HepG2 (cell line): ENCODE data around the gene FAT2.

Experiments used
- AKAP8 ChIP-seq: sonication (generic); formaldehyde crosslinking; IDR thresholded peaks from 2 replicates; pipeline ENCODE4 v1.5.1; 2020; ENCODE audit warnings: mild to moderate bottlenecking, missing genetic modification reagents
- CTCF ChIP-seq: sonication (generic); formaldehyde crosslinking; IDR thresholded peaks from 2 replicates; pipeline ENCODE4 v1.5.0; 2020; ENCODE audit warnings: mild to moderate bottlenecking, missing genetic modification reagents, moderate library complexity
- NCOA2 ChIP-seq: sonication (generic); formaldehyde crosslinking; IDR thresholded peaks from 2 replicates; pipeline ENCODE4 v1.8.0; 2022; ENCODE audit warnings: inconsistent platforms
- RAD51 ChIP-seq: fragments of 450-650 bp; IDR thresholded peaks from 2 replicates; pipeline ENCODE4 v1.6.1; 2016; ENCODE audit warnings: borderline replicate concordance
- SETDB1 ChIP-seq: sonication (generic); formaldehyde crosslinking; IDR thresholded peaks from 2 replicates; pipeline ENCODE4 v1.5.1; 2020; ENCODE audit warnings: missing genetic modification reagents, mild to moderate bottlenecking, borderline replicate concordance
- ZNF274 ChIP-seq: sonication (generic); formaldehyde crosslinking; IDR thresholded peaks from 2 replicates; pipeline ENCODE4 v1.5.1; 2020; ENCODE audit warnings: mild to moderate bottlenecking, missing genetic modification reagents

GRCh38 chr5:151605559-151605958 lies 14.4 kb upstream of the FAT2 start:
- TF ChIP-seq NCOA2 (CRISPR knock-in tag) (no peak), AKAP8 (no peak), ZNF274 (CRISPR knock-in tag) (no peak), SETDB1 (CRISPR knock-in tag) (no peak), RAD51 (no peak), CTCF (CRISPR knock-in tag) (no peak)
